Kidney epithelial cell (primary cell): Measurements from ENCODE around the gene HOXD3. TPM values are rescaled to one million over a fixed set of nuclear protein-coding genes. Genes with fewer than 3 reads are reported as not detected.
A peak's percentile ranks its signal among the peaks of the same experiment; 100 is the strongest.

Experiments used
- DNase-seq: peaks from one replicate; pipeline ENCODE4 v3.0.0-alpha.2; 2010; ENCODE audit warnings: low read depth
- H3K27me3 ChIP-seq: 2 replicates; pipeline ENCODE4 v1.6.0; 2011; ENCODE audit warnings: low read length; ENCODE audit not compliant: control insufficient read depth, insufficient read depth
- H3K36me3 ChIP-seq: 2 replicates; pipeline ENCODE4 v1.5.1; 2011; ENCODE audit warnings: low read length; ENCODE audit not compliant: control insufficient read depth, insufficient read depth
- H3K4me3 ChIP-seq: 2 replicates; pipeline ENCODE4 v1.5.1; 2011; ENCODE audit warnings: low read depth, mild to moderate bottlenecking, control low read depth, low read length
- total RNA-seq: library from RNA; depleted of rRNA; stranded (reverse); fragments of >200 nt; gene quantifications from 2 replicates; pipeline ENCODE4 v1.2.3, GENCODE V29; 2015
- TF ChIP-seq, protein P1 (sequence below): IDR thresholded peaks from 2 replicates; pipeline ENCODE4 v1.5.1; 2011; ENCODE audit warnings: mild to moderate bottlenecking, moderate library complexity, low read length, control low read depth, inconsistent platforms; ENCODE audit not compliant: insufficient read depth, poor library complexity, severe bottlenecking

HOXD3 gene
- total RNA-seq, 1 donor from 2014 or later: 5.4 TPM

DNA sequence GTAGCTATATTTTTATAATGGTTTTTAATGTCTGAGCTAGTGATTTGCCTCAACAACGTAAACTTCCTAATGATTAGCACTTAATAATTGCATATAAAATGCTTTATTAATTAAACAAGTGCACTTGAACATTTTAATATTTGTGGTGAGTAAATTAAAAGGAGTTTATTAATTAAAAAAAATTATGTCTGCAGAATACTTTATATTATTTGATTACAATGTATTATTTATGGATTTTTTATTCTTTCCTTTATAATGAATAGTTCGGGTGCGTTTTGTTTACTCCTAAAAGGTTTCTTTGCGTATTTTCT, 25.3 kb upstream of the HOXD3 start:
- Histone ChIP-seq H3K27me3 (no peaks in the 10 kb centered on the region), H3K36me3 (no peaks in the 10 kb centered on the region), H3K4me3 (peak overlapping the region; percentile 67)
- TF ChIP-seq, protein P1, sequence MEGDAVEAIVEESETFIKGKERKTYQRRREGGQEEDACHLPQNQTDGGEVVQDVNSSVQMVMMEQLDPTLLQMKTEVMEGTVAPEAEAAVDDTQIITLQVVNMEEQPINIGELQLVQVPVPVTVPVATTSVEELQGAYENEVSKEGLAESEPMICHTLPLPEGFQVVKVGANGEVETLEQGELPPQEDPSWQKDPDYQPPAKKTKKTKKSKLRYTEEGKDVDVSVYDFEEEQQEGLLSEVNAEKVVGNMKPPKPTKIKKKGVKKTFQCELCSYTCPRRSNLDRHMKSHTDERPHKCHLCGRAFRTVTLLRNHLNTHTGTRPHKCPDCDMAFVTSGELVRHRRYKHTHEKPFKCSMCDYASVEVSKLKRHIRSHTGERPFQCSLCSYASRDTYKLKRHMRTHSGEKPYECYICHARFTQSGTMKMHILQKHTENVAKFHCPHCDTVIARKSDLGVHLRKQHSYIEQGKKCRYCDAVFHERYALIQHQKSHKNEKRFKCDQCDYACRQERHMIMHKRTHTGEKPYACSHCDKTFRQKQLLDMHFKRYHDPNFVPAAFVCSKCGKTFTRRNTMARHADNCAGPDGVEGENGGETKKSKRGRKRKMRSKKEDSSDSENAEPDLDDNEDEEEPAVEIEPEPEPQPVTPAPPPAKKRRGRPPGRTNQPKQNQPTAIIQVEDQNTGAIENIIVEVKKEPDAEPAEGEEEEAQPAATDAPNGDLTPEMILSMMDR: no peak
- DNase-seq: no peak

DNA sequence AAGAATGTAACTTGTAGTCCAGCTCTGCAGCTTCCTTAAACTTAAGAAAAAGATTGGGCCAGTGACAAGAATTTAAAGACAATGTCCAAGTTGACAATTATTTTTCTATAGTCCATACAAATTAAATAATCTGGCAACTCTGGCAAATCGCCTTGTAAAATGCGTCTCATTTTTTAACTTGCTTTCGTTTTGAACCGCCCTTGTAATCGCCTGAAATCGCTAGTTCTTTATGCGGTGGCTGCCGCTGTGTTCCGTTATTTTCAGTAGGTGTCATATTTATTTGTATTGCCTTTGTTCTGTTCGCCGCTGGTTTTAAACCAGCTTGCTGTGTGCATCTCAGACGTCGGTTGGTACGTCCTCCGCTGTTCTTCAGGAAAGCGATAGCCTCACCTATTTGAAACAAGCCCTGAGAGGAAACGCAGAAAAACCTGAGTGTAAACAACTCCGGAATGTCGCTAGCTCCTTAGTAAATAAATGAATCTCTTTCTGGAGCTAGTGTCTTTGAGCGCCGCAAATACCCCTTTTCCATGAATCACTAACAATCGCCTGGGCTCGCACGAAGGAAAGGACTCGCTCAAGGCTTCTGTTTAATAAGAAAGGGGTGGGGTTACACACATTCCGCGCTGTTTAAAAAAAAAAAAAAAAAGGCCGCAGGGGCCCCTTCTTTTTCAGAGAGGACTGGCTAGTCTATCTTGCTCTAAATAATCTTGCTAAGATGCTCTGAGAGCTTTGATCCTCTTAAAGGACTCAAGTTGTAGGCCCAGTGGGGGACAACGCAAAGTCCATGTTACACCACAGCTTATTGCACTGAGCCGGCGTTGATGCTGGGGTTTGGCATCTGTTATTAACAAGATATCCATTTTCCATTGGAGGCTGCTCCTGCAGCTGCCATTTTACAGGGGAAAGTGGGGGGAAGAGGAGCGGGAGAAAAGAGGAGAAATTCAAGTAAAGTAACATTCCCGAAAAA, 24.6 kb upstream of the HOXD3 start:
- Histone ChIP-seq H3K36me3 (no peaks in the 10 kb centered on the region), H3K27me3 (no peaks in the 10 kb centered on the region), H3K4me3 (peak overlapping the region; percentile 67)
- no peak for DNase-seq
- TF ChIP-seq, protein P1: no peak

DNA sequence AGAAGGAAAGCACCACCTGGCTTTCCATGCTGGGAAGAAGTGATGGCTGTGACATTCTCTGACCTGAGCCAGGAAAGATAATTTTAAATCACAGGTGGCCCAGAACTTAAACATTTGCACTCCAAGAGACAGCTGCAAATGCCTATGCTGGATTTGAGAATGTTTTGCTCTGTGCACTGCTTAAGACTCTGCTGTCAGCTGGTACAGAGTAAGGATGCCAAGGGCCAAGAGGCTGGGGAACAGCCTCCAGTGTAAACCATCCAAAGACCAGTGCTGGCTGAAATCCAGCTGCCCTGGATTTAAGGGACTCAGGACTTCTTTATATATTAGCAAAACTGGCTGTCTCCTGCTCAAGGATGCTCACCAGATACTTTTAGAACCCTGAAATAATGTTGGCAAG, 23.7 kb upstream of the HOXD3 start:
- no peak for DNase-seq
- TF ChIP-seq, protein P1: no peak
- Histone ChIP-seq H3K27me3 (no peaks in the 10 kb centered on the region), H3K36me3 (no peaks in the 10 kb centered on the region), H3K4me3 (no peak overlapping the region)

DNA sequence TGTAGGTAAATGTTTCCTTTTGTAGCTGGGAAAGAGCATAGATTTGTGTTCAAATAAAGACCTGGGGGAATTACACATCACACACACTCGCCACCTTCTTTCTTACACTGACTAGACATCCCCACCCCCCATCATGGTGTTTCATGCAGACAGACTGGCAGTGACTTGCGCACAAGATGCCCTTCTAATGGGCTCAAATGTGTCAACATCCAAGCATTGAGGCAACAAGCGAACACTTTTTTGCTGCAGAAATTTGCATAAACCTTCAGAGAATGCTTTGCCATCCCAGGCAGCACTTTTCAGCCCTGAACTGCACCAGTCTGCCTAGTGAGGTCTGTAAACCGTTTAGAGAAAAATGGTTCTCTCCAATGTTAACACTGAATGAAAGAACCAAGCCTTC, 23.1 kb upstream of the HOXD3 start:
- no peaks in the 10 kb centered on the region for H3K27me3 ChIP-seq
- TF ChIP-seq, protein P1: no peak
- no peak for DNase-seq
- H3K4me3 ChIP-seq: no peak overlapping the region
- no peaks in the 10 kb centered on the region for H3K36me3 ChIP-seq

DNA sequence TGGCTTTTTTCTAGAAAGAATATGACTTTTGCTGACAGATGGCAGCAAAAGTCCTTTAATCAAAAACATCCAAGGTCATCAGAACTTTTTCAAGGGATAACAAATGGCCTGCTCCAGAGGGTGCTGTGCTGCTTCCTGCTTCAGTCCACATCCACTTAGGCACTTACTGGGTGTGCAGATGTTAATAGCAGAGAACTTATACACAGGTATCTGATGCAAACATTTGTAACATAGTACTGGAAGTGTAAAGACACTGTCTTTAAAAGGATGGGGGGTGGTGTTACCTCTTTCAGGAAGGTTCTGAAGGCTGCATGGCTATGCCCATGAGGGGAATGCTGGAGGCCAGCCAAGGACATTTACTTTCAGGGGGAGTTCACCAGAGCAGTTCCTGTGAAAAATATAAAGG, 22.1 kb upstream of the HOXD3 start:
- no peak for DNase-seq
- Histone ChIP-seq H3K27me3 (no peaks in the 10 kb centered on the region), H3K4me3 (no peak overlapping the region), H3K36me3 (no peaks in the 10 kb centered on the region)
- TF ChIP-seq, protein P1: peak; percentile 4
